ENCODE measurements around the gene MAFF.

GRCh38 chr22:38204784-38205183, 3.0 kb downstream of the MAFF start:
- TF ChIP-seq CTCF (IDR thresholded peaks at IDR 0.05 in 2 of 3, conservative IDR thresholded peaks at IDR 0.05 in 1 of 3; ENCODE audit: borderline replicate concordance in 1 of 3, insufficient read depth in 1 of 3, low read depth in 2 of 3, low read length in 2 of 3) (no peak), POLR2A (IDR thresholded peaks at IDR 0.05; ENCODE audit: borderline replicate concordance, extremely low read depth, insufficient read depth, insufficient read length) (no peak), CEBPB (IDR thresholded peaks at IDR 0.05; ENCODE audit: low read depth) (no peak), ZFX (IDR thresholded peaks at IDR 0.05) (no peak), REST (IDR thresholded peaks at IDR 0.05; ENCODE audit: low read depth) (no peak), EGR1 (IDR thresholded peaks at IDR 0.05; ENCODE audit: low read depth) (no peak), EZH2 (IDR thresholded peaks at IDR 0.05) (no peak), RAD21 (IDR thresholded peaks at IDR 0.05; ENCODE audit: low read depth) (no peak), POLR2AphosphoS5 (IDR thresholded peaks at IDR 0.05; ENCODE audit: low read depth, low read length) (no peak), ATF3 (IDR thresholded peaks at IDR 0.05) (no peak), SIN3A (IDR thresholded peaks at IDR 0.05; ENCODE audit: low read depth) (no peak), MAX (IDR thresholded peaks at IDR 0.05) (no peak), SRF (IDR thresholded peaks at IDR 0.05; ENCODE audit: low read depth) (no peak)
